Thyroid gland (tissue), 4 donors: ENCODE data around the gene NR1H4.

Experiments used
- POLR2A ChIP-seq, 2 donors: fragments of 450-650 bp; IDR thresholded peaks; one replicate each; pipeline ENCODE4 v1.6.1; 2017; ENCODE audit warnings: antibody characterized with exemption in 2 of 2, mild to moderate bottlenecking in 2 of 2, moderate library complexity in 1 of 2
- TF ChIP-seq, protein P1 (sequence below), 6 experiments: fragments of 200-600 bp in 3 of 6; fragments of 450-650 bp in 3 of 6; sonication (generic) in 3 of 6; IDR thresholded peaks; one replicate each; pipeline ENCODE4 v1.5.1; 2016 to 2019; ENCODE audit warnings: antibody characterized with exemption in 6 of 6, mild to moderate bottlenecking in 2 of 6, inconsistent platforms in 1 of 6, moderate library complexity in 1 of 6

- no peak for TF ChIP-seq POLR2A (IDR thresholded peaks at IDR 0.05)
- TF ChIP-seq, protein P1, sequence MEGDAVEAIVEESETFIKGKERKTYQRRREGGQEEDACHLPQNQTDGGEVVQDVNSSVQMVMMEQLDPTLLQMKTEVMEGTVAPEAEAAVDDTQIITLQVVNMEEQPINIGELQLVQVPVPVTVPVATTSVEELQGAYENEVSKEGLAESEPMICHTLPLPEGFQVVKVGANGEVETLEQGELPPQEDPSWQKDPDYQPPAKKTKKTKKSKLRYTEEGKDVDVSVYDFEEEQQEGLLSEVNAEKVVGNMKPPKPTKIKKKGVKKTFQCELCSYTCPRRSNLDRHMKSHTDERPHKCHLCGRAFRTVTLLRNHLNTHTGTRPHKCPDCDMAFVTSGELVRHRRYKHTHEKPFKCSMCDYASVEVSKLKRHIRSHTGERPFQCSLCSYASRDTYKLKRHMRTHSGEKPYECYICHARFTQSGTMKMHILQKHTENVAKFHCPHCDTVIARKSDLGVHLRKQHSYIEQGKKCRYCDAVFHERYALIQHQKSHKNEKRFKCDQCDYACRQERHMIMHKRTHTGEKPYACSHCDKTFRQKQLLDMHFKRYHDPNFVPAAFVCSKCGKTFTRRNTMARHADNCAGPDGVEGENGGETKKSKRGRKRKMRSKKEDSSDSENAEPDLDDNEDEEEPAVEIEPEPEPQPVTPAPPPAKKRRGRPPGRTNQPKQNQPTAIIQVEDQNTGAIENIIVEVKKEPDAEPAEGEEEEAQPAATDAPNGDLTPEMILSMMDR (IDR thresholded peaks at IDR 0.05): no peak
These were observed 82.1 kb downstream of the NR1H4 start for GRCh38 chr12:100555722-100556121.
